Gastroesophageal sphincter (tissue), 4 donors: Measurements from ENCODE around the gene CFAP58. TPM values are rescaled to one million over a fixed set of nuclear protein-coding genes. Genes with fewer than 3 reads are reported as not detected.
A peak's percentile ranks its signal among the peaks of the same experiment; 100 is the strongest.

ENCODE experiments used
- ATAC-seq: fragments of 150-250 bp; one replicate; pipeline ENCODE4 v1.9.1; 2016; ENCODE audit warnings: mild to moderate bottlenecking, moderate library complexity
- H3K27ac ChIP-seq, 4 donors: fragments of 200-600 bp; sonication (generic) in 3 of 4; 1 replicate in 3 of 4; 2 replicates in 1 of 4; pipeline ENCODE4 v1.5.1; 2016 to 2019
- H3K27me3 ChIP-seq: fragments of 200-600 bp; sonication (generic); one replicate; pipeline ENCODE4 v1.5.1; 2019
- H3K36me3 ChIP-seq, 2 donors: fragments of 200-600 bp; sonication (generic); one replicate each; pipeline ENCODE4 v1.5.1; 2019; ENCODE audit warnings: control low read depth in 1 of 2
- H3K4me1 ChIP-seq, 3 donors: fragments of 200-600 bp; sonication (generic); 1 replicate in 2 of 3; 2 replicates in 1 of 3; pipeline ENCODE4 v1.5.1; 2016 to 2019; ENCODE audit warnings: control low read depth in 2 of 3
- H3K4me3 ChIP-seq, 2 donors: fragments of 200-600 bp; sonication (generic); one replicate each; pipeline ENCODE4 v1.5.1; 2019; ENCODE audit warnings: mild to moderate bottlenecking in 1 of 2, moderate library complexity in 1 of 2
- H3K9me3 ChIP-seq, 3 donors: fragments of 200-600 bp; sonication (generic); one replicate each; pipeline ENCODE4 v1.5.1; 2017 to 2019; ENCODE audit warnings: control low read depth in 2 of 3
- EP300 ChIP-seq: sonication (generic); formaldehyde crosslinking; IDR thresholded peaks from one replicate; pipeline ENCODE4 v1.6.1; 2017; ENCODE audit warnings: antibody characterized with exemption, mild to moderate bottlenecking
- POLR2A ChIP-seq, 2 donors: fragments of 450-650 bp; IDR thresholded peaks; one replicate each; pipeline ENCODE4 v1.6.1; 2017; ENCODE audit warnings: antibody characterized with exemption in 2 of 2, mild to moderate bottlenecking in 2 of 2, moderate library complexity in 1 of 2
- POLR2AphosphoS5 ChIP-seq: sonication (generic); formaldehyde crosslinking; IDR thresholded peaks from one replicate; pipeline ENCODE4 v1.6.1; 2017; ENCODE audit warnings: antibody characterized with exemption
- WGBS, 2 donors: methylation state at CpG; one replicate each; pipeline ENCODE4 v1.1.5; 2018; ENCODE audit warnings: low coverage in 1 of 2; 5-methylcytosine and 5-hydroxymethylcytosine counted together
- total RNA-seq, 4 donors: library from RNA; depleted of rRNA; stranded (reverse); fragments of >200 nt; gene quantifications; one replicate each; pipeline ENCODE4 v1.1.0, GENCODE V29; 2016
- TF ChIP-seq, protein P1 (sequence below), 4 experiments: fragments of 200-600 bp in 2 of 4; fragments of 450-650 bp in 2 of 4; sonication (generic) in 1 of 4; IDR thresholded peaks; one replicate each; pipeline ENCODE4 v1.5.1; 2017 to 2019; ENCODE audit warnings: antibody characterized with exemption in 4 of 4, mild to moderate bottlenecking in 2 of 4, moderate library complexity in 2 of 4

The CFAP58 gene
- total RNA-seq, 4 donors from 2014 or later = 0.27 to 1.6 (median 1.3) TPM

DNA sequence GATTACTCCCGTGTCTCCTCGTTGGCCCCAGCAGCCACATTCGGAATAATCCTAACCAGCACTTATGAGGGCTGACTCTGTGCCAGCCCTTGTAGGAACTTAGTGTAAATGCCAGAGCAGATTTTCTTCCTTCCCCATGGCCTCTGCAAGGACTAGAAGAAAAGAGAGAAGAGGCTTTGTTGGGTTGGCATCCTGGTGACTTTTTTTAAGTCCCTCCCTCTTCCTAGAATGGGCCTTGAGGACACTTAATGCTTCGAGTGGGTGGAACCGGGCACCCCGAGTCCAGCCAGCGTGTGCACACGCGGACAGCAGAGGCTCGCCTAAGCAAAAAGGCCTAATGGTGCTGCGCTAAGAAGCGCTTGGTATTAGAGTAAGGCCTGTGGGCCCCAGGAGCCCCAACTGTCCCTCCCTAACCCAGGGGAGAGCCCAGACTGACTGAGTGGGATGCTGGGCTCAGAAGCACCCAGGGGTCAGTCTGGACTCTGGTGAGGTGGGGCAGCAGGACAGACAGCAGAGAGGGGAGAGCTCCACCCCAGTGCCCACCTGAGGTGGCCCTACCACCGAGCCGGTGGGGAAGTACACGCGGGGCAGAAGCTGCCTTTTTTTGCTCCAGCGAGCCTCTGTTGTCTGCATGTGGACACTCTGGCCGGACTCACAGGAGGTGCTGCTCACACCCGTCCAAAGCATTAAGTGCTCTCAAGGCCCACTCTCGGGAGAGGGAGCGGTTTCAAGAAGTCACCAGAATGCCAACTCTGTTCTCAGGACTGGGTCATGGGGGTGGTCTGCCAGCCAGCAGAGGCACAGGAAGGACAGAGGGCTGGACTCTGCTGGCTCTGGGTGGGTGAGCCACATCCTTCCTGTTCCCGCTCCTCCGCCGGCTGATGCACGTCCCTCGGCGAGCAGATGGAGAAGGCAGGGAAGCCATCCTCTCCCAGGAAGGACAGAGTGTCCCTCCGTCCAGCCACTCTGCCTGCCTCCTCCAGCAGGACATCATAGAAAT is 27.9 kb upstream of the CFAP58 start:
- H3K4me1 ChIP-seq = peaks cover 29 to 100% (median 98%) of the 10 kb centered on the region in 3 donors
- 59 to 80% methylated on average over 5 to 6 of the region's 28 CpGs for WGBS, 2 donors
- no peaks in the 10 kb centered on the region for H3K36me3 ChIP-seq
- peak overlapping the region; percentile 50 to 100 (median 98) for H3K27ac ChIP-seq
- no peaks in the 10 kb centered on the region for H3K27me3 ChIP-seq
- no peak overlapping the region for H3K4me3 ChIP-seq
- TF ChIP-seq POLR2AphosphoS5 = no peak
- H3K9me3 ChIP-seq = no peaks in the 10 kb centered on the region
- ATAC-seq = no peak

DNA sequence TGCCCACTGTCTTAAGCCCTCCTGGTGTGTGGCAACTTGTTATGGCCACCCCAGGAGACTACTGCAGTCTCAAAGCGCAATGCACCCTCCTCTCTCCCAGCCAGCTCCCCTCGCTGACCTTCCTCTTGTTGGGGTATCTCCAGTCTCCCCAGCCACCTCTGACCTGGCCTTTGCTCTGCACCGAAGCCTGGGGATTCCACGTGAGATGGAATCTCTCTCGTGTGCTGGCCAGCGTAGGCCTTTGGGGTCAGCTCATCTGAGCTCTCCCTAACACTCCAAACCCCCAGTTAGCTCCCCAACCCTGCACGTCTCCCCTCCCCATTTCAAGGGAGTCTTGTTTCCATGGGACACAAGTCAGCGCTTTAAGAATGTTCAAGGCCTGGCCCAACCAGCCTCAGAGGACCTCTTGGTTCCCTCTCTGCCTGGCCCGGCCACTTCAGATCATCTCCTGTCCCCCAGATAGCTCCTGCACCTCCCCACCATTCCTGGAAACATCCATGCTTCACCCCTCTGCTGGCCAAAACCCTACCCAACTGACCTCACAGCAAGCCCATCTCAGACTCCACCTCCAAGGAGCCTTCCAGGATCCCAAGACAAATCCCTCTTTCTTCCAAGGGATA is 26.5 kb upstream of the CFAP58 start:
- Histone ChIP-seq H3K4me3 (no peak overlapping the region), H3K27ac (peak overlapping the region in 3 of 4 donors; percentile 98 to 100 (median 99)), H3K4me1 (peaks cover 41 to 100% (median 98%) of the 10 kb centered on the region in 3 donors)

DNA sequence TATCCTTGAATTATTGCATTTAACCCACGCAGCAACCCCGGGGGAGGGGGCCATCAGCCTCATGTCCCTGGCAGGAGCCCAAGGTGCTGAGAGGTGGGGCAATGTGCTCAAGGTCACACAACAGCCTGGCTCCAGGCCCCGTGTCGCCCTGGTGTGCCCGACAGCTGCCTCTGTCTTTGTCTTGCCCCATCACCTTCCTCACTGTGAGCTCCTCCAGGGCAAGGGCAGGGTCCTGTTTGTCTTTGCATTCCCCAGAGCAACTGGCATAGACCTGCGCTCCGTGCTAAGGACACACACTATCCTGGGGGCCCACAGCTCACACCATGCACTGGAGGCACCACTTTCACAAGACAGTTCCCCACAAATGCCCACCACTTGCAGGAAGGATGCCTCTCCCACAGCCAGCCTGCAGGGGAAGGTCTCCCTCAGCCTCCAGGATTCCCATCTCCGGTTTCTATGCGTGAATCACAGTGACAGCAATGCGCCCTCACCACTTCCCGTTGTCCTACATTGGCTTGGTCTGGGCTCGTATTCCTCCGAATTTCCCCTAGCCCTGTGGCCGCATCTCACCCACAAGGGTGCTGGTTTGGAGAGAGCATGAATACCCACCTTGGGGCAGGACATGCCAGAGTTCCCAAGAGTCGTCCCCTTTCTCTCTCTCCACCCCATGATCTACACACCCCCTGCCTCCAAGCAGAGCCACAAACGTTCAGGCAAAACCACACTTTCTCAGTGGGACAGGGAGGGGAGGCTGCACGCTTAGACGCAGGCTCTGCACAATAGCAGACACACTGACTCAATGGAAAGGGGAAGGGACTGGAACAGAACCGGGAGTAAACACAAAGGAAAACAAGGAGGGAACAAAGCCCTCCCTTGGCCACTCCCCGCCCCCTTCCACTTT is 25.6 kb upstream of the CFAP58 start:
- Histone ChIP-seq H3K27ac (peak overlapping the region; percentile 95 to 100 (median 98)), H3K27me3 (no peaks in the 10 kb centered on the region), H3K9me3 (no peaks in the 10 kb centered on the region), H3K4me1 (peaks cover 41 to 100% (median 97%) of the 10 kb centered on the region in 3 donors), H3K4me3 (peak overlapping the region in 1 of 2 donors; percentile 31), H3K36me3 (no peaks in the 10 kb centered on the region)
- TF ChIP-seq, protein P1, sequence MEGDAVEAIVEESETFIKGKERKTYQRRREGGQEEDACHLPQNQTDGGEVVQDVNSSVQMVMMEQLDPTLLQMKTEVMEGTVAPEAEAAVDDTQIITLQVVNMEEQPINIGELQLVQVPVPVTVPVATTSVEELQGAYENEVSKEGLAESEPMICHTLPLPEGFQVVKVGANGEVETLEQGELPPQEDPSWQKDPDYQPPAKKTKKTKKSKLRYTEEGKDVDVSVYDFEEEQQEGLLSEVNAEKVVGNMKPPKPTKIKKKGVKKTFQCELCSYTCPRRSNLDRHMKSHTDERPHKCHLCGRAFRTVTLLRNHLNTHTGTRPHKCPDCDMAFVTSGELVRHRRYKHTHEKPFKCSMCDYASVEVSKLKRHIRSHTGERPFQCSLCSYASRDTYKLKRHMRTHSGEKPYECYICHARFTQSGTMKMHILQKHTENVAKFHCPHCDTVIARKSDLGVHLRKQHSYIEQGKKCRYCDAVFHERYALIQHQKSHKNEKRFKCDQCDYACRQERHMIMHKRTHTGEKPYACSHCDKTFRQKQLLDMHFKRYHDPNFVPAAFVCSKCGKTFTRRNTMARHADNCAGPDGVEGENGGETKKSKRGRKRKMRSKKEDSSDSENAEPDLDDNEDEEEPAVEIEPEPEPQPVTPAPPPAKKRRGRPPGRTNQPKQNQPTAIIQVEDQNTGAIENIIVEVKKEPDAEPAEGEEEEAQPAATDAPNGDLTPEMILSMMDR (IDR thresholded peaks at IDR 0.05) = peak in 1 of 4 experiments; percentile 11
- TF ChIP-seq EP300 = no peak
- no peak for ATAC-seq
- WGBS, 2 donors = 45% methylated on average over 11 of the region's 20 CpGs; no CpG with 5 or more reads in 1 of the 2 donors

More for the DNA sequence above, 26.5 kb upstream of the CFAP58 start:
- no peaks in the 10 kb centered on the region for H3K9me3 ChIP-seq
- WGBS, 2 donors = 87 to 89% methylated on average over 7 to 9 of the region's 9 CpGs
- H3K27me3 ChIP-seq = no peaks in the 10 kb centered on the region
- no peak for TF ChIP-seq EP300
- H3K36me3 ChIP-seq = no peaks in the 10 kb centered on the region
- no peak for ATAC-seq

DNA sequence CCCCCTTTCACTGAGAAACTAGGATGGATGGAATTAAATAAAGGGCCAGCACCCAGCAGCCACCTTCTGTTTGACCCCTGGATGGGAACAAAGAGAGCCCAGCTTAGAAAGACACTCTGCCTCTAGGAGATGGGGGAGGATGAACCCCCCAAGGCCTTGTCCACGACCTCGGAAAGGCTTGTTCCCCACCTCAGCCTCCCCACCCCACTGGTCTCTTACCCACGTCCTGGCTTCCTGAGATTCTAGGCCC is 25.1 kb upstream of the CFAP58 start:
- peaks cover 41 to 100% (median 97%) of the 10 kb centered on the region in 3 donors for H3K4me1 ChIP-seq
- H3K4me3 ChIP-seq = peak overlapping the region in 1 of 2 donors; percentile 31

DNA sequence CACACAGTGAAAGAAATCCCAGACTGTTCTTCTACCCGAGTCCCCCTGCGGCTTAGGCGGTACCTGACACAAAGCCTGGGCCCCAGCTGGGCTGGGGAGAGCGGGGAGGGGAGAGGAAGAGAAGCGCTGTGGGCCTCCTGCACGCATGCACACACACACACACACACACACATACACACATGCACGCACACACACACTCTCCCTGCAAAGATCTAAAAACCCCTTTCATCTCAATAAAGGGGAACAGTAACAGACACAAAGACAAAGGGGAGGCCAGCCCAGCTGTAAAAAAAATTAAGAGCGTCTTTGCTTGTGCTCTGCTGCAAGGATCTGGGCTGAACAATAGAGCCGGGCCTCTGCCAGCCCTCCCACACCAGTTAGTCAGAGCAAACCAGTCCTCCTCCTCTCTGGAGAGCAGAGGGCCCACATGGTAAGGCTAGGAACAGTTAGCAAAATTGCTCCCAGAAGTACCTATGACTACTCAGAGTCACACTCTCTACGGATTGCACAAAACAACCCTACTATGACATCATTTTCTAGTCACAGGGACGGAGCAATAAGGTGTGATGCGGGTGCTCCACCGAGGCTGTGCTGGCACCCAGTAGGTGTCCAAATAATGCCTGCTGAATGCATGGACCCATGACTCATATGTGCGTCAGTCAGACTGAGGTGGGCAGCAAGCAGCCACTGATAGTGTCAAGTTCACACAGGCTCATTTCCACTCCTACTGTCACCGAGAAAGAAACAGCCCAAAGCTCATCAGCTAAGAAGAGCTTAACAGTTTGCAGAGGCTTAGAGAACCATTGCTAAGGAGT is 24.5 kb upstream of the CFAP58 start:
- peaks cover 41 to 100% (median 97%) of the 10 kb centered on the region in 3 donors for H3K4me1 ChIP-seq
- H3K4me3 ChIP-seq = peak overlapping the region in 1 of 2 donors; percentile 31
- no peaks in the 10 kb centered on the region for H3K9me3 ChIP-seq
- no peaks in the 10 kb centered on the region for H3K27me3 ChIP-seq
- peak overlapping the region; percentile 95 to 100 (median 98) for H3K27ac ChIP-seq
- 0 to 19% methylated on average over 1 to 4 of the region's 15 CpGs for WGBS, 2 donors
- TF ChIP-seq POLR2A (IDR thresholded peaks at IDR 0.05) (no peak), POLR2AphosphoS5 (peak; percentile 79), EP300 (no peak)
- TF ChIP-seq, protein P1 (IDR thresholded peaks at IDR 0.05) = no peak
- peak; percentile 55 for ATAC-seq
- H3K36me3 ChIP-seq = no peaks in the 10 kb centered on the region

More for the DNA sequence above, 25.1 kb upstream of the CFAP58 start:
- Histone ChIP-seq H3K36me3 (no peaks in the 10 kb centered on the region), H3K27me3 (no peaks in the 10 kb centered on the region), H3K9me3 (no peaks in the 10 kb centered on the region), H3K27ac (peak overlapping the region; percentile 95 to 100 (median 98))
- WGBS, 2 donors = no CpG with 5 or more reads among the region's 3 CpGs
- TF ChIP-seq, protein P1 (IDR thresholded peaks at IDR 0.05) = peak in 1 of 4 experiments; percentile 5
- no peak for TF ChIP-seq POLR2A (IDR thresholded peaks at IDR 0.05)
- ATAC-seq = no peak
